SKM-1 treated with dmso at 0.1 percent for 144 hours (cell line): ENCODE results near the gene PCGF5.
"Not testable (repeated sequence)": the region's sequence is repeated elsewhere in the genome, so short reads cannot be mapped to it uniquely, and the experiment has no call there.

Source experiments
- DNase-seq: peaks from one replicate; lab custom pipeline; 2025; ENCODE audit not compliant: unreplicated experiment; lab: John Stamatoyannopoulos, UW

Gene PCGF5

DNA sequence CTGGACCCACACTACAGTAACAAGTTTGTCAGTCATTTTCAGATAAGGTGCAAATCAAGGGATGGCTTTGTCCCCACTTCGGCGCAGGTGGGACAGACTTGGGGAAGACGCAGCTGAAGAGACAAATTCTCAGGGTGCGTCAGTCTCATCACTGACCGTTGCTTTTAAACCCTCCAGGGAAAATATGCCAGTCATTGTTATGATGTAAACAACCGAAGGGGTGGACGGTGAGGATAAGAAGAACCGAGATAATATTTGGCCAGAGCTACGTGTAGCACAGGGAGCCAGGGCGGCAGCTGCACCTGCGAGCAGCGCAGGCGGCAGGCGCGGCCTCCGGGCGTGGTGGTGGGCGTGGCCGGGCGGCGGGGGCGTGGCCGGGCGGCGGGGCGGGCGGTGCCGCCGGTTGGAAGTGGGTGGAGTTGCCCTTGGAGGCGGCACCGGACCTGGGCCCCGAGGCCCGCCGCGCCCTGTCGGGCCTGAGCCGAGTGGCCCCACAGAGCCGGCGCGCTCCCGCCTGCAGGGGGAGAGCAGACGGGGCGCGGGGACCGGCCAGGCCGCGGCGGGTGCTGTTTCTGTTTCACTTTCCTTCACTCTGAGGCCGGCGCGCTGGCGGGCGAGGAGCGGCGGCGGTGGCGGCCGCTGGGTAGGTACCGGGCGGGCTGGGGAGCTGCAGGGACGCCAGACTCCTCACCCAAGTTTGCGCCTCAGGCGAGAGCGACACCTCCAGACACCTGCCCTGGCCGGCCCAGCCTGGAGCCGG lies at the start of gene PCGF5:
PCGF5 (plus strand) TSS at position 470 of the 760 bp plus-strand sequence. CDS start 2,209 bp downstream, outside the sequence.
- DNase-seq = peak; percentile 79

DNA sequence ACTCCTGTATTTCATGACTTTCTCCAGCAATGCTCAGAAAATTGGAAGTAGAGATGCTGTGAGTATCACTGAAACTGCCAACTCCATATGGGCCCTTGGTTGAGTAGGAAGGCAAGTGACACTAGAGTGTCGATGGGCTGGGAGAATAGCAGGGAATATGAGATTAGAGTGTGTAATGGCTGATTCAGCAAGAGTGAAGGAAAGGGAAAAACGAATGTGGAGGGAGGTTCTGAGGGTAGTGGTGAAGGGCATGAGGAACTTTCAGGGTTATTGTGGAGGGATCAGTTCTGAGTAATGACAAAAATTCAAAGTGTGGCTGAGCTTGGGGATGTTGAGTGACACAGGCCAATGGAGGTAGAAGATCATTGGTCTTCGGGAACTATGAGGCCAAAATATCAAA lies 49.0 kb upstream of the PCGF5 start:
- DNase-seq = no peak

DNA sequence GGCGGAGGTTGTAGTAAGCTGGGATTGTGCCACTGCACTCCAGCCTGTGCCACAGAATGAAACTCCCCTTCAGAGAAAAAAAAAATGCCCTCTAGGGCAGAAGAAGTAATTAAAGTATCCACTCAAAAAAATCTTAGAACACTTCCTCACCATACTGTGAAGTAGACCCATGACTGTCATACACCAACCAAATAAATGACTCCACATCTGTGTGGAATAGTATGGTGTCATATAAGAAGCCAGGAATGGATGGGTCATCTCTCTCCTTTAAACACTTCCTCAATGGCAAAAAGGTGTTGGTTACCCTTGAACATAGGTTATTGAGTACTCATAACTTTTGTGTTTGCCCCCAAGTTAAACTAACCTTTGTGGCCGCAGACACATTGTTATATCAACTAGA lies 48.1 kb upstream of the PCGF5 start:
- DNase-seq = no peak

- no peak for DNase-seq
Observed at GRCh38 chr10:91185239-91185875, 35.1 kb upstream of the PCGF5 start.

GRCh38 chr10:91187156-91187555 lies 33.3 kb upstream of the PCGF5 start:
- no peak for DNase-seq

DNA sequence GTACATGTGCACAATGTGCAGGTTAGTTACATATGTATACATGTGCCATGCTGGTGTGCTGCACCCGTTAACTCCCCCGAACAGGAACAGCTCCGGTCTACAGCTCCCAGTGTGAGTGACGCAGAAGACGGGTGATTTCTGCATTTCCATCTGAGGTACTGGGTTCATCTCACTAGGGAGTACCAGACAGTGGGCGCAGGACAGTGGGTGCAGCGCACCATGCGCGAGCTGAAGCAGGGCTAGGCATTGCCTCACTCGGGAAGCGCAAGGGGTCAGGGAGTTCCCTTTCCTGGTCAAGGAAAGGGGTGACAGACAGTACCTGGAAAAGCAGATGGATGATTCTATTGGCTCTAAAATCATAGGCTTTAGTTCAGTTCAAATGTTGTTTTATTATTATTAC lies 32.5 kb upstream of the PCGF5 start:
- not testable (repeated sequence) for DNase-seq

DNA sequence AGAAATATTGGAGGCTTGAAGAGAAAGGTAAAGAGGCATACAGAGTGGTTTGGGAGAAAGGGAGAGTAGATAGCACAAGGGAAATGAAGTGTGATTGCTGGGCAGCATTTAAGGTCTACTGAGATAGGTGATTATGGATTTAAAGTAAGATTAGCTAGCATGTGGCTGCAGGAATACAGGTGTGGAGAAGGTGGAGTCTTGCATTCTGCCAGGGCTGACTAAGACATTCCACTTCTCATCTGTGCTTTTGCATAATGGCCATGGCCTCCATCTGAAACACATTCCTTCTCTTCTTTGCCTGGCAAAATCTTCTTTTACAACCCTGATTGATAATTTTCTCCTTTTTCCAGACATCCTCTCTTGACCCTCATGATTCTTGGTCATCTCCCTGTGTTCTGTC lies 31.6 kb upstream of the PCGF5 start:
- DNase-seq = no peak

DNA sequence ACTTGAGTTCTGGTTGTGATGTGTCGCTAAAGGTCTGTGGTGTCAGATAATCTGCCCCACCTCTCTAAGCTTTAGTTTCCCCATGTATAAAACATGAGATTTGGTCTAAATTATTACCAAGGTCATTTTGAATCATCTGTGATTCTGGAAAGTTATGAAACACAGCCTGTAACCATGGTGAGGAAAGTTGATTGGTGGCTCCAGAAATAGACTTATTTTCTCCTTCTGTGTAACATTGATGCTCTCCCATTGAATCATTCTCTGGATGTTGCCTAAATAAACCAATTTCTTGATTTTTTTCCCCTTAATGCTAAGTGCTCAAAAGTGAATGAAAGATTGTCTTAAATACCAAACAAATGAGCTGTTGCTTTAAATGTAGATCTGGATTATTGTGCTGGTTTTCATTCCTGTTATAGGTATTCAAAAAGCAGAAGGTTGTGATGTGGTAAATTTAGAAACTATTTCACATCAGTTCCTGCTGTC lies 30.0 kb upstream of the PCGF5 start:
- DNase-seq = no peak

- DNase-seq = no peak
Observed at GRCh38 chr10:91190876-91191583, 29.4 kb upstream of the PCGF5 start.

- no peak for DNase-seq
Observed at GRCh38 chr10:91191584-91191919, 28.9 kb upstream of the PCGF5 start.

DNA sequence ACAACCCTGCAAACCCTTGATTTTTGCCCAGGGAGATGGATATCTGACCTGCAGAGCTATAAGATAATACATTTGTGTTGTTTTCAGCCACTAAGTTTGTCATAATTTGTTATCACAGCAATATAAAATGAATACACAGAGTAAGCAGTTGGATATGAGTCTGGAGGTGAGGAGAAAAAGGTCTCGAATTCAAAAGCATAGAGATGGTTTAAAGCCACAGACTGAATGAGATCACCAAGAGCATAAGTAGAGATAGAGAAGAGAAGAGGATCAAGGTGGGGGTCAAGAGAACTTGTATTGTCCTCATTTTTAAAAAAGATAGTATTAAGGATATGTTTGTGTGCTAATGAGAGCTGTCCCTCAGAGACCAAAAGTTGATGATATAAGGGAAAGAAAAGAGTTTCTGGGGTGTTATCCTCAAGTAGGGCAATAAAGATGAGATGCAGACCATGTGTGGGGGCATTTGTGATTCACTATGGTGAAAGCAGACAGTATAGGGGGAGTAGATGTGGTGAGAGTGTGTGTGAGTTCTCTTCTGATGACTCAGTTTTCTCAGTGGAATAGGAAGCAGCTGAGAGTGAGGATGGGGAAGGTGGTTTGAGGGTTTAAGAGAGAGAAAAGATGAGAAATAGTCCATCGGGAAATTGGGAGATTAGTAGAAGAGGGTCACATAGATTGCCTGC lies 25.8 kb upstream of the PCGF5 start:
- DNase-seq = no peak

DNA sequence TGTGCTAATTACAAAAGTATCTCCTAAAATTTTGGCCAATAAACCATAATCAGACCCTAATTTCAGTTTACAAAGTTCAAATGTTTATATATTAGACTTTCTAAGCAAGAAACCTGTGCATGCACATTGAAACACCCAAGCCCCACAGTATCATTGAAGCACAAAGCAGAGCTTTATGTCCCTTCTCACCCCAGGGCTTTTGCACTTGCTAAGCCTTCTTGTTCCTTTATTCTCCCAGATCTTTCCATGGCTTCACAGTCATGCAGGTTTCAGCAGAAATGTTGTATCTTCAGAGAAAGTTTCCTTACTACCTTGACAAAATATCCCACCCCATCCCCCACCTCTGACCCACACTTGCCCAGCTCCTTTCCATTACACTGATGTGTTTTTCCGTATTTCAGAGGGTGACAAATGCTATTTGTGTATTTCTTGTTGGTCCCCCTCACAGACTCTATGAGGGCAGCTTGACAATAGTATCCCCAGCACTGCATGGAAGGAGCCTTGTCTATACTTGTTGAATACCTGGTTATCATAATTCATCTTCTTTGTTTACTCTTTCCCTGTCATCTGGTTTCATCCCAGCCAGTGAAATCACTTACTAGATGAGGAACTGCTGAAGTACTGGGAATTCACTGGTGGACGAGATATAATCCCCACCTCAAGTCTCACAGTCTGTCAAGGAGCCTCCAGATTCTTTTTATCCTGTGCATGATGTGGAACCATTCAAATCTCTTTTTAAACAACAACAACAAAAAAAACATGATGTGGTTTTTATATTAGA lies 24.0 kb upstream of the PCGF5 start:
- DNase-seq = no peak

DNA sequence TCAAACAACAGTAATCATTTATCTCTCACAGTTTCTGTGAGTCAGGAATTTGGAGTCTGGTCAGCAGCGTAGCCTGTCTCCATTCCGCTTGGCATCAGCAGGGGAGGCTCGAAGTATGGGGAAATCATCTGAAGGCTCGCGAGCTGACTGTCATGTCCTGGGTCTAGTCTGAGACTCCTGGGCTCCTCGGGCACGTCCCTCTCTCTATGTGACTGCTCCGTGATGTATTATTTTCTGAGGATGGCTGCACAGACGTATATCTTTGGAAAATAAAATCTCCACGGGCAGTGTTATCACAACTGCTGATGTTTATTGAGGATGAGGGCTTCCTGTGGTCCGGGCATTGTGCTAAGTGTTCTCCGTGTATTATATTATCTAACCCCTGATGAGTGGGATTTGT lies 23.3 kb upstream of the PCGF5 start:
- DNase-seq = no peak

DNA sequence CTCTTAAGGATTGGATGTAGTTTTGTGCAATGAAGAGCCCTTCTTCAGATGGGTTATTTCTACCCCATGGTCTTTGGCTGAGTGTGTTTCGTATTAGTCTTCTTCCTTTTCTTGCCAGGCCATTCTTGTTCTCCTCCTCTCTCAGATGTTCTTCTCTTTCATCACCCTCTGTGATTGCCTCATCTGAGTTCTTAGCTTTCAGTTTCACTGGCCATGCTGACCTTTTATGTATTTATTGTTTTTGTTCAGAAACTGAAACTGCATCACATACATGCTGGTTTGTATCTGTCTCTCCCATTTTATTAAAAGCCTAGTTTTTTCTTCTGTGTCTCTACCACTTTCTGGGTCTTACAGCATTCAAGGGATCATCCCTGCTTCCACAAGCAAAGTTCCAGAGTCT lies 21.7 kb upstream of the PCGF5 start:
- DNase-seq = peak; percentile 70

- DNase-seq = no peak
Observed at GRCh38 chr10:91200314-91201212, 19.9 kb upstream of the PCGF5 start.

DNA sequence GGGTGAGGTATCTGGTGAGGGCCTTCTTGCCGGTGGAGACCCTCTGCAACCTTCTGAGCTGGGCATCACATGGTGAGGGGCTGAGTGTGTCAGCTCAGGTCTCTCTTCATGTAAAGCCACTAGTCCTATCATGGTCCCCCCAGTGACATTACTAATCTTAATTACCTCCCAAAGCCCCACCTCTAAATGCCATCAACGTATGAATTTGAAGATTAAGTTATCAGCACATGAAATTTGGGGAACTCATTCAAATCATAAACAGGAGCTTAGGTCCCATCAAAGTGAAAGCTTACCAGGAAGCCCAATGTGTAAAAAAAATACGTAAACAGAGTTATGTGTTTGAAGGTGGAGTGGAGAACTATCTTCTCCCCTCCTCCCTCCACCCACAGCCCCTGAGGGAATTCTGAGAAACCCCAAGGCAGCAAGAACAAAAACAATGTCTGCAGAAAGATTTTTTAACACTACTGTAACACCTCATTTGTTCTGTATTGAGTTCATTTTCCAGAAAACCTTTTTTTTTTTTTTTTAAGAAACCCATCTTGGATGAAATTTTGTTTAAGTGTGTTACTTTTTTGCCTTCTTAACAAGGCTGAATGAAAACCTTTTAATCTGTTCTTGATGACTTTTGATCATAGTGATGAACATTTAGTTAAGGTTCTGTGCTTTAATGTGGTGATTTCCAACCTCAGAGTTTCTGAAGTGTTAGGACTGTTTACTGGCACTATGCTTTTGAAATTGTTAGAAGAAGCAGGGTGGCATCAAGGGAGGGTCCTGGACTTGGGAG lies 19.1 kb upstream of the PCGF5 start:
- no peak for DNase-seq

GRCh38 chr10:91206427-91206826 lies 14.0 kb upstream of the PCGF5 start:
- DNase-seq = no peak

GRCh38 chr10:91206837-91207474 lies 13.5 kb upstream of the PCGF5 start:
- DNase-seq = no peak
